Thyroid gland (tissue), 4 donors: ENCODE results near the gene RIPOR2. TPM values are rescaled to one million over a fixed set of nuclear protein-coding genes. Genes with fewer than 3 reads are reported as not detected.

ENCODE experiments used
- DNase-seq, 2 donors: peaks; one replicate each; pipeline ENCODE4 v3.0.0-alpha.2; 2019
- H3K27ac ChIP-seq, 3 donors: fragments of 200-600 bp; sonication (generic); 1 replicate in 2 of 3; 2 replicates in 1 of 3; pipeline ENCODE4 v1.5.1; 2016 to 2019; ENCODE audit warnings: mild to moderate bottlenecking in 1 of 3, moderate library complexity in 1 of 3
- H3K27me3 ChIP-seq: fragments of 200-600 bp; sonication (generic); one replicate; pipeline ENCODE4 v1.5.1; 2019
- H3K36me3 ChIP-seq, 2 donors: fragments of 200-600 bp; sonication (generic); one replicate each; pipeline ENCODE4 v1.5.1; 2016 to 2019
- H3K4me1 ChIP-seq, 2 donors: fragments of 200-600 bp; sonication (generic); one replicate each; pipeline ENCODE4 v1.5.1; 2017 to 2019
- H3K4me3 ChIP-seq, 3 donors: fragments of 200-600 bp; sonication (generic); replicated peaks in 1 of 3; 1 replicate in 2 of 3; 2 replicates in 1 of 3; pipeline ENCODE4 v1.5.1; 2016; ENCODE audit warnings: mild to moderate bottlenecking in 1 of 3
- H3K9me3 ChIP-seq: fragments of 200-600 bp; sonication (generic); one replicate; pipeline ENCODE4 v1.5.1; 2017
- CTCF ChIP-seq, 6 experiments: fragments of 200-600 bp in 3 of 6; fragments of 450-650 bp in 3 of 6; sonication (generic) in 3 of 6; IDR thresholded peaks; one replicate each; pipeline ENCODE4 v1.5.1; 2016 to 2019; ENCODE audit warnings: antibody characterized with exemption in 6 of 6, mild to moderate bottlenecking in 2 of 6, inconsistent platforms in 1 of 6, moderate library complexity in 1 of 6
- POLR2A ChIP-seq, 2 donors: fragments of 450-650 bp; IDR thresholded peaks; one replicate each; pipeline ENCODE4 v1.6.1; 2017; ENCODE audit warnings: antibody characterized with exemption in 2 of 2, mild to moderate bottlenecking in 2 of 2, moderate library complexity in 1 of 2
- WGBS, 2 donors: methylation state at CpG; one replicate each; pipeline ENCODE4 v1.1.5; 2017; 5-methylcytosine and 5-hydroxymethylcytosine counted together
- intact Hi-C: fragments of 100-400 bp; cut with DNase I; formaldehyde crosslinking; loops from one replicate; pipeline ENCODE4 v1.15.1; 2023
- total RNA-seq, 4 donors: library from RNA; depleted of rRNA; stranded (reverse); fragments of >200 nt; gene quantifications; one replicate each; pipeline ENCODE4 v1.2.3, GENCODE V29; 2016

RIPOR2 gene
- total RNA-seq, 4 donors from 2014 or later = 3.1 to 13.0 (median 8.4) TPM

- H3K4me1 ChIP-seq = no peaks in the 10 kb centered on the region
- intact Hi-C loops = no loop called here
- TF ChIP-seq POLR2A (IDR thresholded peaks at IDR 0.05) (no peak), CTCF (IDR thresholded peaks at IDR 0.05) (no peak)
- H3K4me3 ChIP-seq = no peak overlapping the region
- H3K27ac ChIP-seq = no peak overlapping the region
- 97 to 98% methylated on average over 2 of the region's 2 CpGs for WGBS, 2 donors
- H3K36me3 ChIP-seq = no peaks in the 10 kb centered on the region
- DNase-seq = no peak
- no peaks in the 10 kb centered on the region for H3K27me3 ChIP-seq
- no peaks in the 10 kb centered on the region for H3K9me3 ChIP-seq
Observed at GRCh38 chr6:24971067-24971466, 35.3 kb upstream of the RIPOR2 start.

- Histone ChIP-seq H3K4me3 (no peak overlapping the region), H3K27me3 (no peaks in the 10 kb centered on the region), H3K9me3 (no peaks in the 10 kb centered on the region), H3K4me1 (no peaks in the 10 kb centered on the region), H3K27ac (no peak overlapping the region), H3K36me3 (no peaks in the 10 kb centered on the region)
- TF ChIP-seq CTCF (IDR thresholded peaks at IDR 0.05) (no peak), POLR2A (IDR thresholded peaks at IDR 0.05) (no peak)
- DNase-seq = no peak
- intact Hi-C loops = no loop called here
- WGBS, 2 donors = 77 to 78% methylated on average over 2 of the region's 2 CpGs
Observed at GRCh38 chr6:24969343-24969860, 33.6 kb upstream of the RIPOR2 start.

- 90 to 91% methylated on average over 5 of the region's 5 CpGs for WGBS, 2 donors
- DNase-seq = no peak
- intact Hi-C loops = no loop called here
Observed at GRCh38 chr6:24968783-24969182, 33.0 kb upstream of the RIPOR2 start.

GRCh38 chr6:24967211-24967610, 31.5 kb upstream of the RIPOR2 start:
- Histone ChIP-seq H3K9me3 (no peaks in the 10 kb centered on the region), H3K4me3 (no peak overlapping the region), H3K27me3 (no peaks in the 10 kb centered on the region), H3K4me1 (no peaks in the 10 kb centered on the region), H3K27ac (no peak overlapping the region), H3K36me3 (no peaks in the 10 kb centered on the region)
- WGBS, 2 donors = 80 to 83% methylated on average over 1 of the region's 1 CpG
- TF ChIP-seq CTCF (IDR thresholded peaks at IDR 0.05) (no peak), POLR2A (IDR thresholded peaks at IDR 0.05) (no peak)
- DNase-seq = no peak
- intact Hi-C loops = no loop called here

More at GRCh38 chr6:24968783-24969182, 33.0 kb upstream of the RIPOR2 start:
- H3K36me3 ChIP-seq = no peaks in the 10 kb centered on the region
- H3K27ac ChIP-seq = no peak overlapping the region
- no peak overlapping the region for H3K4me3 ChIP-seq
- H3K4me1 ChIP-seq = no peaks in the 10 kb centered on the region
- no peak for TF ChIP-seq POLR2A (IDR thresholded peaks at IDR 0.05)
- TF ChIP-seq CTCF (IDR thresholded peaks at IDR 0.05) = no peak
- H3K27me3 ChIP-seq = no peaks in the 10 kb centered on the region
- H3K9me3 ChIP-seq = no peaks in the 10 kb centered on the region

- Histone ChIP-seq H3K27me3 (no peaks in the 10 kb centered on the region), H3K27ac (no peak overlapping the region), H3K36me3 (no peaks in the 10 kb centered on the region), H3K9me3 (no peaks in the 10 kb centered on the region), H3K4me3 (no peak overlapping the region), H3K4me1 (no peaks in the 10 kb centered on the region)
- DNase-seq = no peak
- WGBS, 2 donors = 95 to 98% methylated on average over 4 of the region's 4 CpGs
- TF ChIP-seq POLR2A (IDR thresholded peaks at IDR 0.05) (no peak), CTCF (IDR thresholded peaks at IDR 0.05) (no peak)
- intact Hi-C loops = no loop called here
Observed at GRCh38 chr6:24966381-24966780, 30.6 kb upstream of the RIPOR2 start.
